GM18507 (cell line): ENCODE results near the gene RENBP.

Experiments used
- DNase-seq: peaks from one replicate; pipeline ENCODE4 v3.0.0; 2011; ENCODE audit warnings: low read depth; ENCODE audit not compliant: insufficient read length; ENCODE audit errors: extremely low spot score
- FAIRE-seq: peaks from 2 replicates; lab custom pipeline; 2011; peaks lifted over from hg19 to GRCh38; lab: Jason Lieb, UNC

Gene RENBP

GRCh38 chrX:153924149-153924861 is 20.1 kb downstream of the RENBP start:
- FAIRE-seq: no peak
- DNase-seq: no peak

- FAIRE-seq (peak; percentile 62), DNase-seq (no peak)
Observed at GRCh38 chrX:153922932-153923857, 21.2 kb downstream of the RENBP start.

- no peak for FAIRE-seq
- DNase-seq: no peak
Observed at GRCh38 chrX:153921511-153922446, 22.7 kb downstream of the RENBP start.

- DNase-seq: no peak
- FAIRE-seq: no peak
Observed at GRCh38 chrX:153921070-153921469, 23.4 kb downstream of the RENBP start.

GRCh38 chrX:153920546-153920945 is 23.9 kb downstream of the RENBP start:
- no peak for DNase-seq

GRCh38 chrX:153919281-153919680 is 25.2 kb downstream of the RENBP start:
- FAIRE-seq: no peak

More at GRCh38 chrX:153920546-153920945, 23.9 kb downstream of the RENBP start:
- FAIRE-seq: no peak

GRCh38 chrX:153917869-153918268 is 26.6 kb downstream of the RENBP start:
- DNase-seq (no peak), FAIRE-seq (no peak)

More at GRCh38 chrX:153919281-153919680, 25.2 kb downstream of the RENBP start:
- no peak for DNase-seq

- DNase-seq: no peak
- no peak for FAIRE-seq
Observed at GRCh38 chrX:153913701-153914100, 30.7 kb downstream of the RENBP start.

- FAIRE-seq: no peak
- no peak for DNase-seq
Observed at GRCh38 chrX:153913211-153913610, 31.2 kb downstream of the RENBP start.

- FAIRE-seq: no peak
- no peak for DNase-seq
Observed at GRCh38 chrX:153911798-153912197, 32.6 kb downstream of the RENBP start.

GRCh38 chrX:153910446-153910845 is 34.0 kb downstream of the RENBP start:
- DNase-seq: no peak
- no peak for FAIRE-seq

GRCh38 chrX:153909980-153910360 is 34.5 kb downstream of the RENBP start:
- no peak for FAIRE-seq
- no peak for DNase-seq

- peak; percentile 62 for FAIRE-seq
Observed at GRCh38 chrX:153909024-153909979, 35.1 kb downstream of the RENBP start.

GRCh38 chrX:153908219-153908860 is 36.1 kb downstream of the RENBP start:
- DNase-seq: no peak
- no peak for FAIRE-seq

More at GRCh38 chrX:153909024-153909979, 35.1 kb downstream of the RENBP start:
- no peak for DNase-seq

- FAIRE-seq: no peak
- no peak for DNase-seq
Observed at GRCh38 chrX:153907456-153907855, 37.0 kb downstream of the RENBP start.

GRCh38 chrX:153906126-153906917 is 38.1 kb downstream of the RENBP start:
- peak; percentile 9 for FAIRE-seq
- DNase-seq: no peak

GRCh38 chrX:153905481-153906095 is 38.9 kb downstream of the RENBP start:
- no peak for FAIRE-seq
- no peak for DNase-seq
